ENCODE data around the gene COX17. TPM values are rescaled to one million over a fixed set of nuclear protein-coding genes. Genes with fewer than 3 reads are reported as not detected.

Gene COX17
- total and polyA plus RNA-seq, 2 of the 13 experiments (the other 11 are each of a cell fraction or from before 2014, with no cell fraction given): 41.4 to 51.0 TPM

DNA sequence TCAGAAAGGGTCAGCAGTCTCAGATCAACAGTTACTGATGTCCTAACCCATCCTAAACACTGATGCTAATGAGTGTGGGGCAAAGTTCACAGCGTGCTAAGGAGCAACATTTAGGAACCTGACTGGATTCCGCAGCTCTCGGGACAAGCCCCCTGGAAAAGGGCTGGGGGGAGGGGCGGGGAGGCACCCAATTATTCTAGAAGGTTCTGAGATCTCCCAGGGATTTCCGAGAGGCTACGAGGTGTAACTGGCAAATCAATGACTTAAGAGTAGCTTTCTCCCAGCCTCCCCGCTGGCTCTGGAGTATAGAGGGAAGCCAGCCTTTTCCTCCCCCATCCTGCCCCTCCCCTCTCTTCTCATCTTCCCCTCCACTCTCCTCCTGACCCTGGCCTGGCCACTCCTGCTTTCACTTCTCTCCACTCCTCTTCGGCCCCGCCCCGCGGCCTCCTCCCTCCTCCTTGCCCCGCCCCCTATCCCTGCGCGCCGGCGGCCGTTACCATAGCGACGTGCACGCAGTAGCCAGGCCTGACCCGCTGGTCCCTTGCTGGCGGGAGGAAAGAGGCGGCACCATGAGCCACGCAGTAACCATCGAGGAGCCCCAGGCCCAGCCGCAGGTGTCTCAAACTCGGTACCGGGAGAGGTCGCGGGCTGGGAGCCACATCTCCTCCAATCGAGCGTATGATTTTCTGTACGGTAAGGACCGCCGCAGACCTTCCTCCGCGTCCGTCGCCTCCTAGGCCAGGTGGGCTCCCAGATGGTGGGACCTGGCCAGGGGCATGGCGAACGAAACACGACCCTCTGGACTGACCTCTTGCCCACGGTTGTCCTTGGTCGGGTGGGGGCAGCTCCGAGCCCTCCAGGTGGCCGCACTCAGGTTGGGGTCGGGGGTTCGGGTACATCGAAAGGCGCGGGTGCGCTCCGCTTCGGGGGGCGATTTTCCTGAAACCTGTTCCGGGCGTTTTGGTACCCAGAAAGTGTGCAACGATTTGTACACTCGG lies 25.6 kb upstream of the COX17 start, which contains the start of gene CFAP91:
Gene CFAP91 (plus strand): TSS at position 493 of the 998 bp plus-strand sequence. CDS start 77 bp downstream, at position 570.
- no peak for FAIRE-seq
- Histone ChIP-seq H4K20me1 (ENCODE audit: insufficient read depth, low read length) (no peaks in the 10 kb centered on the region), H3K9ac (ENCODE audit: insufficient read depth, low read depth, low read length) (no peak within 1 kb of the TSS), H3K36me3 (replicated peaks in 1 of 2; ENCODE audit: control insufficient read depth in 1 of 2, insufficient read depth in 2 of 2, low read length in 2 of 2) (no peaks in the 10 kb centered on the region), H3K4me1 (ENCODE audit: insufficient read depth, low read length) (peaks cover 11% of the 10 kb centered on the region), H3K79me2 (ENCODE audit: insufficient read depth, low read length) (no peaks in the 10 kb centered on the region), H3K27ac (ENCODE audit: extremely low read length, insufficient read depth, low read length) (no peak within 1 kb of the TSS), H3K9me3 (ENCODE audit: low read length) (no peaks in the 10 kb centered on the region), H3K4me2 (ENCODE audit: low read depth, low read length) (no peak within 1 kb of the TSS), H2AFZ (ENCODE audit: low read length) (no peak within 1 kb of the TSS), H3K4me3 (replicated peaks in 1 of 3; ENCODE audit: insufficient read depth in 1 of 3, low read depth in 2 of 3, low read length in 3 of 3) (no peak within 1 kb of the TSS), H3K27me3 (ENCODE audit: control insufficient read depth in 1 of 2, insufficient read depth in 2 of 2, low read length in 2 of 2) (no peaks in the 10 kb centered on the region; a peak in 1 of 5 replicates)
- intact Hi-C loops (cut with micrococcal nuclease; ENCODE audit: unreplicated experiment): no loop called here
- in situ Hi-C loops (cut with HindIII; ENCODE audit: extremely low pct_ligation_motif_present, low pct_unique_long_range_greater_than_20kb): no loop called here
- POLR2A ChIA-PET: no interaction called here
- CTCF ChIA-PET (ENCODE audit: low intra/inter-chr PET ratio, low total read pairs): no interaction called here
- 87% methylated on average over 45 of the region's 59 CpGs for WGBS (ENCODE audit: low lambda C conversion rate)
- no TSS peak for BruUV-seq (replicated peaks)
- DNase-seq (ENCODE audit: low spot score): no peak
- ATAC-seq: no peak
- TF ChIP-seq SRSF9 (IDR thresholded peaks at IDR 0.05; ENCODE audit: borderline replicate concordance, insufficient read depth, low read depth, low read length, poor library complexity, severe bottlenecking) (no peak), ZNF33A (CRISPR knock-in tag; IDR thresholded peaks at IDR 0.05; ENCODE audit: borderline replicate concordance) (no peak), ZNF660 (CRISPR knock-in tag; IDR thresholded peaks at IDR 0.05; ENCODE audit: borderline replicate concordance, low read depth) (no peak), ZNF775 (CRISPR knock-in tag; IDR thresholded peaks at IDR 0.05; ENCODE audit: borderline replicate concordance) (no peak), ZNF256 (CRISPR knock-in tag; conservative IDR thresholded peaks at IDR 0.05) (no peak), ZNF556 (CRISPR knock-in tag; IDR thresholded peaks at IDR 0.05; ENCODE audit: borderline replicate concordance) (no peak), PLRG1 (conservative IDR thresholded peaks at IDR 0.05) (no peak), SMARCE1 (IDR thresholded peaks at IDR 0.05; ENCODE audit: borderline replicate concordance) (no peak), KAT8 (CRISPR knock-in tag; IDR thresholded peaks at IDR 0.05) (no peak), BRD4 (CRISPR knock-in tag; IDR thresholded peaks at IDR 0.05) (no peak), IKZF1 (IDR thresholded peaks at IDR 0.05) (no peak)
- TF ChIP-seq, protein P1, sequence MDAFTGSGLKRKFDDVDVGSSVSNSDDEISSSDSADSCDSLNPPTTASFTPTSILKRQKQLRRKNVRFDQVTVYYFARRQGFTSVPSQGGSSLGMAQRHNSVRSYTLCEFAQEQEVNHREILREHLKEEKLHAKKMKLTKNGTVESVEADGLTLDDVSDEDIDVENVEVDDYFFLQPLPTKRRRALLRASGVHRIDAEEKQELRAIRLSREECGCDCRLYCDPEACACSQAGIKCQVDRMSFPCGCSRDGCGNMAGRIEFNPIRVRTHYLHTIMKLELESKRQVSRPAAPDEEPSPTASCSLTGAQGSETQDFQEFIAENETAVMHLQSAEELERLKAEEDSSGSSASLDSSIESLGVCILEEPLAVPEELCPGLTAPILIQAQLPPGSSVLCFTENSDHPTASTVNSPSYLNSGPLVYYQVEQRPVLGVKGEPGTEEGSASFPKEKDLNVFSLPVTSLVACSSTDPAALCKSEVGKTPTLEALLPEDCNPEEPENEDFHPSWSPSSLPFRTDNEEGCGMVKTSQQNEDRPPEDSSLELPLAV (CRISPR knock-in tag; conservative IDR thresholded peaks at IDR 0.05; ENCODE audit: low read depth): no peak
- TF ChIP-seq, protein P2, sequence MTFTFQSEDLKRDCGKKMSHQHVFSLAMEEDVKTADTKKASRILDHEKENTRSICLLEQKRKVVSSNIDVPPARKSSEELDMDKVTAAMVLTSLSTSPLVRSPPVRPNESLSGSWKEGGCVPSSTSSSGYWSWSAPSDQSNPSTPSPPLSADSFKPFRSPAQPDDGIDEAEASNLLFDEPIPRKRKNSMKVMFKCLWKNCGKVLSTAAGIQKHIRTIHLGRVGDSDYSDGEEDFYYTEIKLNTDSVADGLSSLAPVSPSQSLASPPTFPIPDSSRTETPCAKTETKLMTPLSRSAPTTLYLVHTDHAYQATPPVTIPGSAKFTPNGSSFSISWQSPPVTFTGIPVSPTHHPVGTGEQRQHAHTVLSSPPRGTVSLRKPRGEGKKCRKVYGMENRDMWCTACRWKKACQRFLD (CRISPR knock-in tag; IDR thresholded peaks at IDR 0.05; ENCODE audit: borderline replicate concordance): no peak
- TF ChIP-seq, protein P3, sequence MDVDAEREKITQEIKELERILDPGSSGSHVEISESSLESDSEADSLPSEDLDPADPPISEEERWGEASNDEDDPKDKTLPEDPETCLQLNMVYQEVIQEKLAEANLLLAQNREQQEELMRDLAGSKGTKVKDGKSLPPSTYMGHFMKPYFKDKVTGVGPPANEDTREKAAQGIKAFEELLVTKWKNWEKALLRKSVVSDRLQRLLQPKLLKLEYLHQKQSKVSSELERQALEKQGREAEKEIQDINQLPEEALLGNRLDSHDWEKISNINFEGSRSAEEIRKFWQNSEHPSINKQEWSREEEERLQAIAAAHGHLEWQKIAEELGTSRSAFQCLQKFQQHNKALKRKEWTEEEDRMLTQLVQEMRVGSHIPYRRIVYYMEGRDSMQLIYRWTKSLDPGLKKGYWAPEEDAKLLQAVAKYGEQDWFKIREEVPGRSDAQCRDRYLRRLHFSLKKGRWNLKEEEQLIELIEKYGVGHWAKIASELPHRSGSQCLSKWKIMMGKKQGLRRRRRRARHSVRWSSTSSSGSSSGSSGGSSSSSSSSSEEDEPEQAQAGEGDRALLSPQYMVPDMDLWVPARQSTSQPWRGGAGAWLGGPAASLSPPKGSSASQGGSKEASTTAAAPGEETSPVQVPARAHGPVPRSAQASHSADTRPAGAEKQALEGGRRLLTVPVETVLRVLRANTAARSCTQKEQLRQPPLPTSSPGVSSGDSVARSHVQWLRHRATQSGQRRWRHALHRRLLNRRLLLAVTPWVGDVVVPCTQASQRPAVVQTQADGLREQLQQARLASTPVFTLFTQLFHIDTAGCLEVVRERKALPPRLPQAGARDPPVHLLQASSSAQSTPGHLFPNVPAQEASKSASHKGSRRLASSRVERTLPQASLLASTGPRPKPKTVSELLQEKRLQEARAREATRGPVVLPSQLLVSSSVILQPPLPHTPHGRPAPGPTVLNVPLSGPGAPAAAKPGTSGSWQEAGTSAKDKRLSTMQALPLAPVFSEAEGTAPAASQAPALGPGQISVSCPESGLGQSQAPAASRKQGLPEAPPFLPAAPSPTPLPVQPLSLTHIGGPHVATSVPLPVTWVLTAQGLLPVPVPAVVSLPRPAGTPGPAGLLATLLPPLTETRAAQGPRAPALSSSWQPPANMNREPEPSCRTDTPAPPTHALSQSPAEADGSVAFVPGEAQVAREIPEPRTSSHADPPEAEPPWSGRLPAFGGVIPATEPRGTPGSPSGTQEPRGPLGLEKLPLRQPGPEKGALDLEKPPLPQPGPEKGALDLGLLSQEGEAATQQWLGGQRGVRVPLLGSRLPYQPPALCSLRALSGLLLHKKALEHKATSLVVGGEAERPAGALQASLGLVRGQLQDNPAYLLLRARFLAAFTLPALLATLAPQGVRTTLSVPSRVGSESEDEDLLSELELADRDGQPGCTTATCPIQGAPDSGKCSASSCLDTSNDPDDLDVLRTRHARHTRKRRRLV (CRISPR knock-in tag; IDR thresholded peaks at IDR 0.05): no peak
